Keratinocyte (primary cell): ENCODE data around the gene TUBGCP6. TPM values are rescaled to one million over a fixed set of nuclear protein-coding genes. Genes with fewer than 3 reads are reported as not detected.
A peak's percentile ranks its signal among the peaks of the same experiment; 100 is the strongest.

Experiments used
- DNase-seq: peaks from one replicate; pipeline ENCODE4 v3.0.0-alpha.2; 2011; ENCODE audit warnings: low read depth, missing footprints, low spot score
- FAIRE-seq: peaks from 2 replicates; lab custom pipeline; 2011; peaks lifted over from hg19 to GRCh38; lab: Jason Lieb, UNC
- H2AFZ ChIP-seq: 2 replicates; pipeline ENCODE4 v1.6.0; 2012; ENCODE audit warnings: low read length, control low read depth, inconsistent platforms; ENCODE audit not compliant: control insufficient read depth
- H3K27ac ChIP-seq: 2 replicates; pipeline ENCODE4 v1.5.1; 2011; ENCODE audit warnings: low read length; ENCODE audit not compliant: control insufficient read depth, insufficient read depth
- H3K27me3 ChIP-seq: 3 replicates; pipeline ENCODE4 v1.6.0; 2011; ENCODE audit warnings: low read length; ENCODE audit not compliant: control insufficient read depth, insufficient read depth; ENCODE audit errors: extremely low read depth
- H3K36me3 ChIP-seq, 2 experiments: 2 replicates in 1 of 2; 3 replicates in 1 of 2; pipeline ENCODE4 v1.5.1; 2011; ENCODE audit warnings: low read length in 2 of 2, mild to moderate bottlenecking in 1 of 2; ENCODE audit not compliant: control insufficient read depth in 2 of 2, insufficient read depth in 2 of 2; ENCODE audit errors: extremely low read depth in 1 of 2
- H3K4me1 ChIP-seq: 3 replicates; pipeline ENCODE4 v1.5.1; 2011; ENCODE audit warnings: low read length; ENCODE audit not compliant: control insufficient read depth, insufficient read depth; ENCODE audit errors: extremely low read depth
- H3K4me2 ChIP-seq: 3 replicates; pipeline ENCODE4 v1.6.0; 2011; ENCODE audit warnings: low read depth, low read length; ENCODE audit not compliant: control insufficient read depth, insufficient read depth; ENCODE audit errors: extremely low read depth
- H3K4me3 ChIP-seq, 3 experiments: fragments of 200-600 bp in 1 of 3; sonication (generic) in 1 of 3; 2 replicates in 2 of 3; 3 replicates in 1 of 3; pipeline ENCODE4 v1.5.1; 2011 to 2016; ENCODE audit warnings: low read length in 3 of 3, mild to moderate bottlenecking in 3 of 3, control low read depth in 2 of 3, inconsistent platforms in 1 of 3, low read depth in 1 of 3, mixed read lengths in 1 of 3, mixed run types in 1 of 3, moderate library complexity in 1 of 3; ENCODE audit not compliant: control insufficient read depth in 2 of 3, insufficient read depth in 2 of 3; ENCODE audit errors: extremely low read depth in 1 of 3
- H3K79me2 ChIP-seq: 2 replicates; pipeline ENCODE4 v1.6.0; 2012; ENCODE audit warnings: low read length; ENCODE audit not compliant: control insufficient read depth, insufficient read depth
- H3K9ac ChIP-seq: 3 replicates; pipeline ENCODE4 v1.6.0; 2011; ENCODE audit warnings: low read length; ENCODE audit not compliant: control insufficient read depth, insufficient read depth; ENCODE audit errors: extremely low read depth
- H3K9me1 ChIP-seq: 3 replicates; pipeline ENCODE4 v1.6.0; 2011; ENCODE audit warnings: low read length; ENCODE audit not compliant: control insufficient read depth, insufficient read depth; ENCODE audit errors: extremely low read depth
- H3K9me3 ChIP-seq: 2 replicates; pipeline ENCODE4 v1.5.1; 2012; ENCODE audit warnings: low read depth, low read length; ENCODE audit not compliant: control insufficient read depth
- H4K20me1 ChIP-seq: 3 replicates; pipeline ENCODE4 v1.6.0; 2011; ENCODE audit warnings: low read length; ENCODE audit not compliant: control insufficient read depth, insufficient read depth; ENCODE audit errors: extremely low read depth
- EZH2 ChIP-seq: IDR thresholded peaks from one replicate; pipeline ENCODE4 v1.6.1; 2012; ENCODE audit warnings: inconsistent platforms, mild to moderate bottlenecking, low read length, moderate library complexity
- dilution Hi-C: fragments of 300-500 bp; cut with MboI; formaldehyde crosslinking; loops from one replicate; pipeline ENCODE4 v1.7.0; 2020; ENCODE audit warnings: low sequenced_read_pairs; ENCODE audit not compliant: extremely low pct_ligation_motif_present
- polyA plus RNA-seq, 5 experiments: library from polyadenylated mRNA; depleted of rRNA in 3 of 5; stranded (reverse) in 3 of 5; stranded (forward) in 1 of 5; unstranded in 1 of 5; fragments of >200 nt; gene quantifications; 1 replicate in 1 of 5; 2 replicates in 3 of 5; 3 replicates in 1 of 5; pipeline versions ENCODE4 v1.2.1 to v1.2.3, GENCODE V29; 2011 to 2012; ENCODE audit warnings: missing spikeins in 2 of 5, low read depth in 1 of 5, low replicate concordance in 1 of 5
- TF ChIP-seq, protein P1 (sequence below), 3 experiments: IDR thresholded peaks in 1 of 3; conservative IDR thresholded peaks in 1 of 3; optimal IDR thresholded peaks in 1 of 3; 2 replicates in 2 of 3; 3 replicates in 1 of 3; pipeline versions ENCODE3 to v1.5.1; 2011; ENCODE audit warnings: low read length in 3 of 3, mild to moderate bottlenecking in 3 of 3, moderate library complexity in 2 of 3, control low read depth in 1 of 3, inconsistent platforms in 1 of 3; ENCODE audit not compliant: insufficient read depth in 2 of 3; ENCODE audit errors: extremely low read depth in 1 of 3

TUBGCP6 gene
- polyA plus RNA-seq, 1 donor (not counting 4 experiments of a cell fraction or from before 2014, with no cell fraction given) = 10.1 TPM

DNA sequence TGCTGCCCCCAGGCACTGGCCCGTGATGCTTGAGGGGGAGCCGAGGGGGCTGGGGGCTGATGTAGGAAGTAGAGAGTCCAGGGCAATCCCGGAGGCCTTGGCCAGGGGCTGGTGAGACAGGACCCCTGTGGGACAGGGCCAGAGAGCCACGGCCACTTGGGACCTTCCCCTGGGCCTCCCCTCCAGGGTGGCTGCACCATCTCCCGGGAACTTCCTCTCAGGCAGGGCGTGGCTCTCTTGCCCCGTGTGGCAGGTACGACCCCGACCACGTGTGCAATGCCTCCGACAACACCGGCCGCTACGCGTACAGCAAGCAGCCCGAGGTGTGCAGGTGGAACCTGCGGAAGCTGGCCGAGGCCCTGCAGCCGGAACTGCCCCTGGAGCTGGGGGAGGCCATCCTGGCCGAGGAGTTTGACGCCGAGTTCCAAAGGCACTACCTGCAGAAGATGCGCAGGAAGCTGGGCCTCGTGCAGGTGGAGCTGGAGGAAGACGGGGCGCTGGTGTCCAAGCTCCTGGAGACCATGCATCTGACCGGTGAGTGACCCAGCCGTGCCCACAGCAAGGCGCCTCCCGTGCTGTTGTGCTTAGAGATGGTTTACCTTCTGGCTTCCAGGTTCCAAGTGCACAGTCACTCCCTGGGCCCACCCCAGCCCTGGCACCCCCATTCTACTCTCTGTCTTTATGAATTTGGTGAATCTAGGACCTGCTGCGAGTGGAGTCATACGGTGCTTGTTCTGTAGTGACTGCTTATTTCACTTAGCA lies 34.3 kb downstream of the TUBGCP6 start:
- H3K9ac ChIP-seq = no peak overlapping the region
- no peak overlapping the region for H3K4me2 ChIP-seq
- peaks cover 2% of the 10 kb centered on the region for H3K9me1 ChIP-seq
- no peak overlapping the region for H3K4me3 ChIP-seq
- H4K20me1 ChIP-seq = peaks cover 10% of the 10 kb centered on the region
- DNase-seq (no peak), FAIRE-seq (no peak)
- TF ChIP-seq, protein P1, sequence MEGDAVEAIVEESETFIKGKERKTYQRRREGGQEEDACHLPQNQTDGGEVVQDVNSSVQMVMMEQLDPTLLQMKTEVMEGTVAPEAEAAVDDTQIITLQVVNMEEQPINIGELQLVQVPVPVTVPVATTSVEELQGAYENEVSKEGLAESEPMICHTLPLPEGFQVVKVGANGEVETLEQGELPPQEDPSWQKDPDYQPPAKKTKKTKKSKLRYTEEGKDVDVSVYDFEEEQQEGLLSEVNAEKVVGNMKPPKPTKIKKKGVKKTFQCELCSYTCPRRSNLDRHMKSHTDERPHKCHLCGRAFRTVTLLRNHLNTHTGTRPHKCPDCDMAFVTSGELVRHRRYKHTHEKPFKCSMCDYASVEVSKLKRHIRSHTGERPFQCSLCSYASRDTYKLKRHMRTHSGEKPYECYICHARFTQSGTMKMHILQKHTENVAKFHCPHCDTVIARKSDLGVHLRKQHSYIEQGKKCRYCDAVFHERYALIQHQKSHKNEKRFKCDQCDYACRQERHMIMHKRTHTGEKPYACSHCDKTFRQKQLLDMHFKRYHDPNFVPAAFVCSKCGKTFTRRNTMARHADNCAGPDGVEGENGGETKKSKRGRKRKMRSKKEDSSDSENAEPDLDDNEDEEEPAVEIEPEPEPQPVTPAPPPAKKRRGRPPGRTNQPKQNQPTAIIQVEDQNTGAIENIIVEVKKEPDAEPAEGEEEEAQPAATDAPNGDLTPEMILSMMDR (optimal IDR thresholded peaks at IDR 0.05 in 1 of 3, IDR thresholded peaks at IDR 0.05 in 1 of 3, conservative IDR thresholded peaks at IDR 0.05 in 1 of 3; ENCODE audit: extremely low read depth in 1 of 3, insufficient read depth in 2 of 3, low read length in 3 of 3) = no peak
- no peak for TF ChIP-seq EZH2
- H2AFZ ChIP-seq = no peak overlapping the region
- dilution Hi-C loops = no loop called here
- H3K9me3 ChIP-seq = no peaks in the 10 kb centered on the region
- peaks cover 32% of the 10 kb centered on the region for H3K79me2 ChIP-seq
- H3K4me1 ChIP-seq = peaks cover 6% of the 10 kb centered on the region
- H3K27ac ChIP-seq = no peak overlapping the region
- H3K27me3 ChIP-seq = no peaks in the 10 kb centered on the region
- peaks cover 26 to 36% of the 10 kb centered on the region in 2 experiments for H3K36me3 ChIP-seq

DNA sequence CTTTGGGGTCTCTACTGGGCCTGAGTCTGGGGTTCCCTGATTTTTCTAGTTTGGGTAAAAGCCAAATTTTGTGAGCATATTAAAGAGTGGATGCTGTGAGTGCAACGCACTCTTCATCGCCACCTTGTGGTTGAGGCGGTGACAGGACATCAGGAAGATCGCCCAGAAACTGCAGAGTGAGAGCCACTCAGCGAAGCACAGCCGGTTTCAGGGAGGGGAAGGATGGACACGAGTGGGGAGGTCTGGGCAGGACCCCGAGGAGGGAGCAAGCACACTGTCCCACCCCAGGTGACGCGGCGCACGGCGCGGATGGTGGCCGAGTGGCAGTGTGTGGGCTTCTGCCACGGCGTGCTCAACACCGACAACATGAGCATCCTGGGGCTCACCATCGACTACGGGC lies 34.9 kb downstream of the TUBGCP6 start:
- Histone ChIP-seq H3K4me2 (no peak overlapping the region), H2AFZ (no peak overlapping the region), H3K36me3 (peaks cover 25 to 36% of the 10 kb centered on the region in 2 experiments), H3K27me3 (no peaks in the 10 kb centered on the region), H3K9me3 (no peaks in the 10 kb centered on the region), H4K20me1 (peaks cover 10% of the 10 kb centered on the region), H3K27ac (no peak overlapping the region), H3K4me3 (no peak overlapping the region), H3K79me2 (peaks cover 29% of the 10 kb centered on the region), H3K9me1 (peaks cover 2% of the 10 kb centered on the region), H3K9ac (no peak overlapping the region), H3K4me1 (peaks cover 6% of the 10 kb centered on the region)
- DNase-seq = no peak
- peak; percentile 75 for FAIRE-seq
- dilution Hi-C loops = no loop called here
- TF ChIP-seq, protein P1 (optimal IDR thresholded peaks at IDR 0.05 in 1 of 3, IDR thresholded peaks at IDR 0.05 in 1 of 3, conservative IDR thresholded peaks at IDR 0.05 in 1 of 3; ENCODE audit: extremely low read depth in 1 of 3, insufficient read depth in 2 of 3, low read length in 3 of 3) = peak; percentile 84 to 89 (median 86)
- TF ChIP-seq EZH2 = no peak
